Amniotic stem cell (primary cell): ENCODE results near the gene TMEM184C.
A peak's percentile ranks its signal among the peaks of the same experiment; 100 is the strongest.

ENCODE experiments used
- DNase-seq: peaks from one replicate; lab custom pipeline; 2025; lab: John Stamatoyannopoulos, UW

Gene TMEM184C

DNA sequence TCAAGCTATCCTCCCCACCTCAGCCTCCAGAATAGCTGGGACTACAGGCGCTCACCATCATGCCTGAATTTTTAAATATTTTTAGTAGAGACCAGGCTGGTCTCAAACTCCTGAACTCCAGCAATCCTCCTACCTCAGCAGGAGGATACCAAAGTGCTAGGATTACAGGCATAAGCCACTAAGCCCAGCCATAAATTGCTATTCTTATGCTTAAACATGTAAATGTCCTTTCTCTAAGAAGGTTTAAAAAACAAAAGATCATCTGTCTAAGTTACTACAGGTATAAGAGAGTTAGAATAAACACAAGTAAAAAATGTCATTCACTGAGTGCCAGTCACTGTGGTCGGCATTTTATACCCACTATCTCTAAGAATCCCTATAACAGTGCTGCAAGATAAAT lies 38.4 kb downstream of the TMEM184C start:
- no peak for DNase-seq

DNA sequence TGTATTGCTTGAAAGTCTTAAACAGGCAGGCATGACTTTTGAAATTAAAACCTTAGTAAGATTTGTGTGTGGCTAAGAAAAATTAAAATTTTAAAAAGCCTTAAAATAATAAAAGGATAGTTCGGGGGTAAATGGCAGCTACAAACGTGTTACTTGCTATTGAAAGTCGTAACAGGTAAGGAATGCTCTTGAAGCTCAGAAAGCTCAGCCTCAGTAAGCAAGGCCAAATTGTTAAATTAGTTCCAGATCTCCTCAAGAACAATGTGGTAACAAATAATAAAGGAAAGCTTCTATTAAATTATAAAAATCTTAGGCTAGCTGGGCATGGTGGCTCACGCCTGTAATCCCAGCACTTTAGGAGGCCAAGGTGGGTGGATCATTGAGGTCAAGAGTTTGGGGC lies 41.3 kb downstream of the TMEM184C start:
- DNase-seq = no peak

DNA sequence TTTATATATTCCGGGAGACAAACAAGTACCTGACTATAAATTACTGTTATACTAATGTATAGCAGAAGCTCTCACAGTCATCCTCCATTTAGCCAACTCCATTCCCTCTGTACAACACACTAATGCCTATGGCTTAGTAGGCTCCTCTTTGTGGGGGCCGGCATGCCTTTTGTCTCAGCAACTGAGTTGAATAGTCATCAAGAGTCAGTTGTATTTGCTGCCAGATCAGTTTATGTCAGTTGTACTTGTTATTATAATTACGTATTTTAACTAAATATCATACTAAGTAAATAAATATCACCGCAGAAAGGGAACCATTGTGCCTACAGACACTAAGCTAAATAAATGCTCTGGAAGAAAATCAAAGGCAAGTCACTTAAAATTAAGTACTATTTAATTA lies 56.9 kb downstream of the TMEM184C start:
- DNase-seq = no peak

DNA sequence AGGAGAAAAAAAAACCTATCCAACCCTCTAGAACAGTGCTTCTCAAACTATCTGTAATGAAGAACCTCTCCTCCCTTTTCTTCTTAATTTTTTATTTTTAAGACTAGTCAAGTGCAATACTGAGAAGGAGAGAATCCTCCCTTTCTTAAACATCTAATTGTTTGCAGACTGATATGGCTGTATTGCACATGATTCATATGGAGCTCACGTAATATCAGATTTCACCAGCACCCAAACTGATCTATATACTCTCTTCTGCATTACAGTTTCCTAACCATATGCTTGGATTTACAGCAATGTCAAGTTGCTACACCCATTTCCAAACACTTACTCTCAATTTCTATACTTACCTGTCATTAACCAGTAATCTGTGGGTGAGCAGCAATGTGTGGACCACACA lies 57.3 kb downstream of the TMEM184C start:
- peak; percentile 4 for DNase-seq

DNA sequence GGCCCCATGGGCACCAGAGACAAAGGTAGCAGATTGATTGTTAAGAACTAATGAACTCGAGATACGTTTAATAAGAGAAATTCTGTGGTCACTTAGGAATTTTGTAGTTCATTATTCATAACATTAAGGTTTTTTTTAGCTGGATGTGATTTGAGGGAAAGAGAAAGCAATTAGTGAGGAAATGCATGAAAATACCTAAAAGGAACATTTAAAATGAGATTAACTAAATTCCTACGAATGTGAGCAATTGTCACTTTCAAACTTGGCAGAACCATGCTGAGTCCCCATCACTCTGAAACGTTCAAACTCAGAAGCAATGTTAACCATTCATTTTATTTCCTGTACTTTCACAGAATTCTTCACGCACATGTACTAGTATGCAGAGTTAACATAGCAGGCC lies 60.9 kb downstream of the TMEM184C start:
- DNase-seq = no peak

DNA sequence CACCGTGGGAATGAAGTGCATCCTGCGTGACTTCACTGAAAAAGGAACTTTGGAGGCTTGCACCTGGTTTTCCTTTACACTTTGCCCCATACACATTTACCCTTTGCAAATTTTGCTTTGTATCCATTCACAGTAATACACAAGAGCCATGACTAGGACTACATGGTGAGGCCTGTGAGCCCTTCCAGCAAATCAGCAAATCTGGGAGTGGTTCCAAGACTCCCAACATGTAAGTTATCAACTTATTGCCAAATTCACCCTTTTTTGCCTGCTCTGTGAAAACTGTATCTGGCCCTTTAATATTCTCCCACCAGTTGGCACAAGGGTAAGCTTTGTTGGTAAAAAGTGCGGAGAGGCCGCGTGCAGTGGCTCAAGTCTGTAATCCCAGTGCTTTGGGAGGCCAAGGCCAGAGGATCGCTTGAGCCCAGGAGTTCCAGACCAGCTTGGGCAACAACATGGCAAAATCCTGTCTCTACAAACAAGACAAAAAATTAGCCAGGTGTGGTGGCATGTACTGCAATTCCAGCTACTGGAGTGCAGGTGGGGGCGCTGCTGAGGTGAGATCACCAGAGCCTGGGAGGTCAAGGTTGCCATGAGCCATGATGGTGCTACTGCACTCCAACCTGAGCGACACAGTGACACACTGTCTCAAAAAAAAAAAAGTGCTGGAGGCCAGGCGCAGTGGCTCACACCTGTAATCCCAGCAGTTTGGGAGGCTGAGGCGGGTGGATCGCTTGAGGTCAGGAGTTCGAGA lies 61.8 kb downstream of the TMEM184C start:
- no peak for DNase-seq

DNA sequence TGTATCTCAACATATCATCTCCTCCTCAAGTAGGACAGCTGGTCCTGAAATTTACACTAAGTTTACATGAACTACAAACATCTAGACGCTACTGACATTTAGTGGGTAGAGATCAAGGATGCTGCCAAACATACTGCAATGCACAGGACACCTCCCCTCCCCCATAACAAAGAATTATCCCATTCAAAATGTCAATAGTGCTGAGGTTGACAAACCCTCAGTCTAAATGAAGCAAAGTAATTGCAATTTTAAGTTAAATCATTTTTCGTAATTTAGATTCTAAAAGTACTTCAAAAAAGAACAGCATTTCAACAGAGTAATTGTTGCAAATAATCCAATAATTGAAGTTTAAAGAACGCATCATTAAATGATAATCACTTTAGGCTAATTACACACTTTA lies 65.6 kb downstream of the TMEM184C start:
- DNase-seq = no peak

DNA sequence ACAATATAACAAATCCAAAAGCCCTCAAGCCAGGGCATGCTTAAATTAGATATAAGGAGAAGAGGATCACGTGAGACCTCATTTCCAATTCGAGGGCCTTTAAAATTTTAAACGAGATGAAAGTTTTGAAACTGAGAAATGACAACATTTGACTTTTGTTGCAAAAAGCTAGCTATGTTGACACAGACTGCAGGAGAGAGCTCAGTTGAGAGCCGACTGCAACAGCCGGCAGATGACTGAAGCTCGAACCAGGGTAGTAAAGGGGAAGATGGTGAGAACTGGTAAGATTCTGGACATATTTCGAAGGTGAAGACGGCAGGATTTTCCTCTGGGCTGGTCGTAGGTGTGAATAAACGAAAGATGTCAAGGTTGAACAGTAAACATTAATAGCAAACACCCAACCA lies 66.0 kb downstream of the TMEM184C start:
- no peak for DNase-seq

DNA sequence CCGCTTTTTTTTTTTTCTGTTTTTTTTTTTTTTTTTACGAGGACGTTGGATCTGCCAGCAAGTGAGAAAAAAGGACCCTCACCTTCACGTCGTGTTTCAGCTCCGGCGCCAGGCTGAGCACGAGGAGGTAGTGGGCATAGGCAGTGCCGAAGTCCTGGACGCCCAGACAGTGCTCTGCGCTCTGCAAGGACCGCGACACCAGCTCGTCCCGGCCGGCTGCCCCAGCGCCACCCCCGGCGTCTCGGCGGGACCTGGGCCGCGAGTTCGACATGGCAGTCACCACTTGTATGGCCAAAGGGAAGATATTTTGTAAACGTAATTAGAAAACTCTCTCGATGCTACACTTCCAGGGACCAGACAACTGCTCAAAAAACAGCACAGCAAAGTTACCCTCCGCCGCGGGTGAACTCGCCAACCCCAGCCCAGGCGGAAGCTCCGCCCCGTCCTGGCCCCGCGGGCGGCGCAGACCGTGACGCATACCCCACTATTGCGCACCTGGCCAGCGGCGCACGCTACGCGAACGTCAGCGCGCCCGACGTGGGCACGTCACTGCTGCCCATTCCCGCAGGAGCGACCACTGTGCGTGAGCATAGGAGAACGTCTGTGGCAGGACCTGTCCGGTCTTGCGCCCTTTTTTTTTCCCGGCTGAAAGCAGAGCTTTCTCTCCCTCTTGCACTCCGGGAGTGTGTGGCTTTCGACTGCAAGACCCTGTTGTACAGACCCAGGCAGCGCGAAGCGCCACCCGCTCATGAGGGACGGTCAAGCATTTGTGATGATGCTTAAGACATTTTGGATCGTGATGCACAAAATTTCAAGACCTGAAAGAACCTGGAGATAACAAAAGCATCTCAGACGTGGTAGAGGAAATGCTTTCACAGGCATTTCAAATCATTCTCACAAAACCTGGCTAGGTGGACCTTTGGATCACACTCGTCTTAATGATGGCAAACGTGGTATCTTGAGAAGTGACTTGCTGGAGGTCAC lies 66.8 kb downstream of the TMEM184C start, which contains the start of gene PRMT9:
Gene PRMT9 (minus strand): TSS at position 447 of the 984 bp plus-strand sequence. CDS start 176 bp downstream, at position 271.
- peak; percentile 82 for DNase-seq

DNA sequence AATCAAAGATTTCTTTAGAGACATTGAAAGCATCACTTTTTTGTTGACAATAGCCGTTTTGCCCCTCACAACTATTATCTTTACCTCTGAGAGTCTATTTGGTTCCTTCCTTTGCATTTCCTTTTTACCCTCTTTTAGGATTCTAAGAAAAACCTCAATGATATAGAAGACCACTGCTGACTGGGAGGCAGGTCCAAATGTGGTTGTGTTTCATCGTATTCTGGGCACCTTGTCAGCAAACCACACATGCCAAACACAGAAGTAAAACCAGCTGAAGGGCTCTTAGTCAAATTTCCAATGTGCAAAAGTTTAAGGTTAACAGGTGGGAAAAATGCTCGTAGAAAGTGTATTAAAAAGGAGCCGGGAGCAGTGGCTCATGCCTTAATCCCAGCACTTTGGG lies 71.9 kb downstream of the TMEM184C start:
- no peak for DNase-seq

DNA sequence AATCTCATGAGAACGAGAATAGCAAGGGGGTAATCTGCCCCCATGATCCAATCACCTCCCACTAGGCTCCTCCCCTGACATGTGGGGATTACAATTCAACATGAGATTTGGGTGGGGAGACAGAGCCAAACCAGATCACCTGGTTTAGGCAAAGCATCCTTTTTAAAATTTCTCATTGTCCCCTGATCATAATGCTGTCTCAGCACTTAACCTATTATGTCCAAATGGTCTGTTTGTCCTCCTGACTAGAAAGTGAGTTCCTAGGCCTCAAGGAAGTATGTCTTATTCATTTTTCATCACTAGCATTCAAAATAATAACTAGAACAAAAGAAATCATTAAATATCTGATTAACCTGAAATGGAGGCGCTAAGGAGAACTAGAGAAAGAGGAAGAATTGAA lies 74.6 kb downstream of the TMEM184C start:
- DNase-seq = no peak

DNA sequence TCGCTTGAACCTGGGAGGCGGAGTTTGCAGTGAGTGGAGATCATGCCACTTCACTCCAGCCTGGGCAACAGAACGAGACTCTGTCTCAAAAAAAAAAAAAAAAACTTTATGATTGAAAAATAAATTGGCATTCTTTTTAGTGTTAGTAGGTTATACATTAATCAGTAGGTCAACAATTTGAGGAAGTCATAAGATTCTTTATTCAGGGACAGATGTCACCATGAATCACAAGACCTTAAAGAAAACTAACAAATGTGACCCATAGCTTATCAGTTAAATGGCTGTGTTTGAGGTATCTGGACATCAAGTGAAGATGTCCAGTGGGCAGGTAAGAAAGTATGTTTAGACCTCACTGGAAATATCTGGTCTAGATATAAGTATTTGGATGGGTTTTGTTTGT lies 76.0 kb downstream of the TMEM184C start:
- DNase-seq = no peak

DNA sequence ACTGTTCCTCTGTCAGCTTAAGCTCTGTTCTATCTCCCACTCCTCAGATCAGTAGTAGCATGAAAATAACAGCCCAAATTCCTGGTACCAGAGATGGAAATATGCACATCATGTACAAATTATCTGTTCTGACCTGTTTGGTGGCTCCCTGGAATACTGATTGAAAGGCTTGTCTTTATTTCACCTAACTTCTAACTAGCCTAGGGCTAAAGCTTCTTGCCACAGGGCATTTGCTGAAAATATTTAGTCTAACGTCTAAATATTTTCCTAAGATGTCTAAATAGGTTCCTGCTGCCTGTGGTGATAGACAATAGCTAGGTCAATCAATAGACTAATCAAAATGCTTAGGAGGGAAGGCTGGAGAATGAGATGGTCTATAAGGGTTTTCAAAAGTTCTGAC lies 79.7 kb downstream of the TMEM184C start:
- no peak for DNase-seq

DNA sequence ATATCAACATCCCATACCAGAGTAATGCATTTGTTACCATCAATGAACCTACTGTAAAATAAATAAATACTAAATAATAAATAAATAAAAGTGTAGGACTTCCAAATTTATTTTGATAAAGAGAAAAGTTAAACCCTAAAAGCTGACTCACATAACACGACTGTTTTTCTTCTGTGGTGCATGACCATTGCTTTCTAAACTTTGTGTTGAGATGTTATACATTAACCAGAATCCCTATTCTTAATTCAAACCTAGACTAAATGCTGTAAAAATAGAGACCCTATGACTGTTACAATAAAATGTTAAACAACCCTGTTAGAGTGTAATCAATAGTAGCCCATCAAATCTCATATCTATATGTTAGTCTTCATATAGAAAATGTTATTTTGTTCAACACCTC lies 87.6 kb downstream of the TMEM184C start:
- DNase-seq = no peak

DNA sequence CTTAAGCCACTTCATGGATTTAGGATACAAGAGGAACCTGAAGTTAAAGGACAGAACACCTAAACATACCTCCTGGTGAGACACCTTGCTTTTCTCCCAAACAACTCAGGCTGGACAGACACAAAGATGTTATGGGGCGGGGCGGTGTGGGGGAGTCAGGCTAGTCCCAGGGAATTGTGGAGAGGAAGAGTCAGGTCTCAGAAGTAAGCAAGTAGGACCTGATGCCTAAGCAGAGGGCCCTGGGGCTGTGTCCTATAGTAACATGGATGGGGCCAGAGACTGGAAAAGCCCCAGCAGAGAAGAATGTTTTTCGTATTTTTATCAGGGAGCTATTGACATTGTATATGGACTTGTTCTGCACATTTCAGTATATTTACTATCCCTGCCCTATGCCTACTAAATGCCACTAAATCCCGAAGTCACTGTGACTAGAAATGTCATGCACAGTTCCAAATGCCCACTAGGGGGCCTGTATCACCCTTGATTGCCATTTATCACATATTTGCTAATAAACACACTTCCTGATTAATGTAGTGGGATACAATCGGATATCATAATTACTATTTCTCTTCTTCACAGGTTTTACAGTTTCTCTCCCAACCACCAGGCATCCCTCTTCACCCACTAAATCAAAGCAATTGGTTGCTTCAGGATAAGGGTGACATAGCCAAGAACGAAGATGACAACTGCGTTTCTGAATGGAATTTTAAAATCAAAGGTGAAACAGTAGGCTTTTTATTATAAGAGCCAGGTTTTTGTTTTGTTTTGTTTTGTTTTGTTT lies 90.9 kb downstream of the TMEM184C start:
- DNase-seq = no peak

DNA sequence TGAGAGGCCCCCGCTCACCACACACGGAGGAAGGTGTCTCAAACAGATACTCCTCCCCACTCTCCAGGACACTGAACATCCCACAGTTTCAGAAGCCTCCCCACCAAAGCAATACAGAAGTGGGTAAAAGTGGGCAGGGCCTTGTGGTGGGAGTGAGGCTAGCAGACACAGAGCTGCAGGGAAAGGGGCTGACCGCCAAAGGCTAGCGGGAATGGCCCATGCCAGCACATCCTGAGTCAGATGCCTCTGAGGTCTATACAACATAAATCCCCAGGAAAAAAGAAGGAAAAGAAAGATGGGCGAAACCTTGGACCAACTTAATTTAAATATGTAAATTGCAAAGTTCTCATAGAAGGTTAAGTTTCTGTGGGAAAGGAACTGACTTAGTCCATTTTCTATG lies 92.8 kb downstream of the TMEM184C start:
- no peak for DNase-seq

DNA sequence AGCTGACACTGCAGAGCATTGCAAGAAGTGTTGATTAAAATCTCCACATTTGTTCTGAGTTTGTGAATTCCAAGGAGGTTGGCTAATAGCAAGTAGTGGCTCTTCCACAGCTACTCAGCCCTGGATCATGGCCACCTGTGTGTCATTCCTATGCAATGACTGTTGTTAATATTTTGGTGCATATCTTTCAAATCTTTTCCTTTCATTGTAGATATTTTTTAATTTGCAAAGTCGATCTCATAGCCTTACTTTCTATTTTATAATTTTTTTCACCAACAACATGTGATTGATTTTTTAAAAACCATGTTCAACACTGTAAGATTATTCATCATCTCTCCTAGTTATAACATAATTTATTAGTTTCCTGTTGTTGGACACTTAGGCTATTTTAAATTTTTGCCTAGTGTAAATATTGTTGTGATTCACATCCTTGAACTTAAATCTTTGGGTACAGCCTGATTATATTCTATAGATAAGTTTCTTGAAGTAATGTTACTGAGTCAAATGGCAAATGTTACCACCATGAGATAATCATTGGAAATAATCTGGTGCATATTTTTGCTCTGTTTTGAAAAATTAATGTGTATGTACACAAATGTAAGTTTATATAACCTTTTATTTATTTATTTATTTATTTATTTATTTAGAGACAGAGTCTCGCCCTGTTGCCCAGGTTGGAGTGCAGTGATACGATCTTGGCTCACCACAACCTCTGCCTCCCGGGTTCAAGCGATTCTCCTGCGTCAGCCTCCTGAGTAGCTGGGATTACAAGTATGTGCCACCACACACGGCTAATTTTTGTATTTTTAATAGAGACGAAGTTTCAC lies 97.6 kb downstream of the TMEM184C start:
- no peak for DNase-seq

DNA sequence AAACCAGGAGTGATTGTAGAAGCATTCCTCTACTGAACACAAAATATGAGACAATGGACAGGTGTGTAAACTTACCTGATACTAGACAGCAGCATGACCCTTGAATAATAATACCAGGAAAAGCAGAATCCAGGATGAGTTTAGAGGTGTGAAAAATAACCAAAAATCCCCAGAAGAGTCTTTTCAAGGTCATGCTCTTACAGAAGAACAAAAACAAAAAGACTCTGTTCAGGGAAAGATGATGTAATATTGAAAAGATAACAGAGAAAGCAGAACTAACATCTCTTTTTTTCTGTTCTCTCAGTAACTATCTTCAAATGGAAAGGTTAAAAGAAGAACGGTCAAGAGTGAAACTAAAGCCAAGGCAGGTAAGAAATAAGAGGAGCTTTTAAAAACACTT lies 100.7 kb downstream of the TMEM184C start:
- no peak for DNase-seq
